Measurements from ENCODE around the gene JMY. TPM values are rescaled to one million over a fixed set of nuclear protein-coding genes. Genes with fewer than 3 reads are reported as not detected.

The JMY gene
- total RNA-seq, 1 donor from 2014 or later, result 12.0 TPM

DNA sequence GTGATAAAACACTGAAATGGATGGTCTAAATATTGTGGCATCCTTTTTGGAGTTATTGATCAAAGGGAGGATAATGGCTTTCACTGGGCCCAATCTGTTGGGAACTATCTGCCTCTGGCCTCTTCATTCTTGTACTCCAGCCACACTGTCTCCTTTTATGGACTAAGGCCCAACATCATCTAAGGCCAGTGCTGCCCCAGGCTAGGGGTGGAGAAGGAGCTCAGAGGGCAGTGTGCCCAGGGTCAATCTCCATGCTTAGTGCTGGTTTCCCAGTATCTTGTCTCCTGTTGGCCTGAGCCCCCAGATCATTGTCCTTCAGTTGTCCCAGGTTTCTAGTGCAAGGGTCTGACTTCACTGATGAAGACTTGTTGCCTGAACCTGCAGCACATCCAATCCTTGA, 26.4 kb upstream of the JMY start:
- DNase-seq (ENCODE audit: extremely low spot score in 2 of 2), result no peak
- intact Hi-C loops (cut with DNase I), result no loop called here

DNA sequence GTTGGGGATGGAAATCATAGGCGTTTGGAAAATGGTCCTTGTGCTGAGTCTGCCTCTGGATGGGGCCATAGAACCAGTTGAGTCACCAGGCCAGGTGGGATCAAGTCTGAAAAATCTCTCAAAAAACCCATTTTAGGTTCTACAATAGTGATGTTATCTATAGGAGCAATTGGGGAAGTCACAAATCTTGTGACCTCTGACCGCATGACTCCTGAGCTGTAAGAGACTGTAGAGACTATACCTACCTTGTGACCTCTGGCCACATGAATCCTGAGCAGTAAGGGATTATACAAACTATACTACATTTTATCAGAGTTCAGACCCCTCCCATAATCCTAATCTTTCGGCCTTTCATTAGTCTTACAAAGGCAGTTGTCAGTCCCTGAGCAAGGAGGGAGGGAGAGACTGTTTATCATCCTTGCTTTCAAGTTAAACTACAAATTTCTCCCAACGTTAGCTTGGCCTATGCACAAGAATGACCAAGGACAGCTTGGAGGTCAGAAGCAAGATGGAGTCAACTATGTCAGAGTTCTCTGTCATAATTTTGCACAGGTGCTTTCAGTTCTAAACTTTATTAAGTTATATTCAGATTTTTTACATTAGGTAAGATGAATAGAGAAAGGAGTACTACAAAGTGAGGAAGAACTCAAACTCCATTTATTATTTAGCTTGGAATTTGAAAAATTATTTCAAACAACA, 11.5 kb upstream of the JMY start:
- no peak for DNase-seq (ENCODE audit: extremely low spot score in 2 of 2)
- Histone ChIP-seq H3K27ac (no peak overlapping the region), H3K4me3 (no peak overlapping the region), H3K9me3 (no peaks in the 10 kb centered on the region), H3K4me1 (no peaks in the 10 kb centered on the region), H3K27me3 (no peaks in the 10 kb centered on the region), H3K36me3 (no peaks in the 10 kb centered on the region)
- intact Hi-C loops (cut with DNase I), result no loop called here
- TF ChIP-seq POLR2A (IDR thresholded peaks at IDR 0.05) (no peak), POLR2AphosphoS5 (IDR thresholded peaks at IDR 0.05; ENCODE audit: insufficient read depth in 1 of 2, low read depth in 1 of 2) (no peak)
- TF ChIP-seq, protein P1, sequence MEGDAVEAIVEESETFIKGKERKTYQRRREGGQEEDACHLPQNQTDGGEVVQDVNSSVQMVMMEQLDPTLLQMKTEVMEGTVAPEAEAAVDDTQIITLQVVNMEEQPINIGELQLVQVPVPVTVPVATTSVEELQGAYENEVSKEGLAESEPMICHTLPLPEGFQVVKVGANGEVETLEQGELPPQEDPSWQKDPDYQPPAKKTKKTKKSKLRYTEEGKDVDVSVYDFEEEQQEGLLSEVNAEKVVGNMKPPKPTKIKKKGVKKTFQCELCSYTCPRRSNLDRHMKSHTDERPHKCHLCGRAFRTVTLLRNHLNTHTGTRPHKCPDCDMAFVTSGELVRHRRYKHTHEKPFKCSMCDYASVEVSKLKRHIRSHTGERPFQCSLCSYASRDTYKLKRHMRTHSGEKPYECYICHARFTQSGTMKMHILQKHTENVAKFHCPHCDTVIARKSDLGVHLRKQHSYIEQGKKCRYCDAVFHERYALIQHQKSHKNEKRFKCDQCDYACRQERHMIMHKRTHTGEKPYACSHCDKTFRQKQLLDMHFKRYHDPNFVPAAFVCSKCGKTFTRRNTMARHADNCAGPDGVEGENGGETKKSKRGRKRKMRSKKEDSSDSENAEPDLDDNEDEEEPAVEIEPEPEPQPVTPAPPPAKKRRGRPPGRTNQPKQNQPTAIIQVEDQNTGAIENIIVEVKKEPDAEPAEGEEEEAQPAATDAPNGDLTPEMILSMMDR (IDR thresholded peaks at IDR 0.05), result no peak

More for the DNA sequence above, 26.4 kb upstream of the JMY start:
- no peaks in the 10 kb centered on the region for H3K36me3 ChIP-seq
- no peaks in the 10 kb centered on the region for H3K4me1 ChIP-seq
- TF ChIP-seq POLR2AphosphoS5 (IDR thresholded peaks at IDR 0.05; ENCODE audit: insufficient read depth in 1 of 2, low read depth in 1 of 2) (no peak), POLR2A (IDR thresholded peaks at IDR 0.05) (no peak)
- TF ChIP-seq, protein P1 (IDR thresholded peaks at IDR 0.05), result no peak
- no peak overlapping the region for H3K27ac ChIP-seq
- H3K27me3 ChIP-seq, result no peaks in the 10 kb centered on the region
- no peaks in the 10 kb centered on the region for H3K9me3 ChIP-seq
- H3K4me3 ChIP-seq, result no peak overlapping the region

DNA sequence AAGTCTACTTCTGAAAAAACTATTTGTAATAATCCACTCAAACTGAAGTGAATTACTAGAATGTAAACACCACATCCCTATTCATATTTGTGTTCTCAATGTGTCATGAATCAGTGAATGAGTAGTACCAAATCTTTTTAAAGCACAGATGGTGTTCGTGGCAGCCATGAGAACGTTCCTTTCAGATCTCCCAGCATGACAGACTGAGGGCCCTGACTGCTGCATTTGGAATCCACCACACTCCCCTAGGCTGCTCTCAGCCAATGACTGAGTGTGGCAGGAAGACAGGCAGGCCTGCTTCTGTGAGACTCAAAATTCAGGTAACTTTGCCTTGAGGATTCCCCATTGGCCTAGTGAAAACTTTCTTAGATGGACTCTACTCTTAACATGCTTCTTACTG, 10.9 kb upstream of the JMY start:
- Histone ChIP-seq H3K27me3 (no peaks in the 10 kb centered on the region), H3K36me3 (no peaks in the 10 kb centered on the region), H3K9me3 (no peaks in the 10 kb centered on the region), H3K4me1 (no peaks in the 10 kb centered on the region), H3K27ac (no peak overlapping the region), H3K4me3 (no peak overlapping the region)
- TF ChIP-seq POLR2A (IDR thresholded peaks at IDR 0.05) (no peak), POLR2AphosphoS5 (IDR thresholded peaks at IDR 0.05; ENCODE audit: insufficient read depth in 1 of 2, low read depth in 1 of 2) (no peak)
- TF ChIP-seq, protein P1 (IDR thresholded peaks at IDR 0.05), result no peak
- intact Hi-C loops (cut with DNase I), result no loop called here
- DNase-seq (ENCODE audit: extremely low spot score in 2 of 2), result no peak

DNA sequence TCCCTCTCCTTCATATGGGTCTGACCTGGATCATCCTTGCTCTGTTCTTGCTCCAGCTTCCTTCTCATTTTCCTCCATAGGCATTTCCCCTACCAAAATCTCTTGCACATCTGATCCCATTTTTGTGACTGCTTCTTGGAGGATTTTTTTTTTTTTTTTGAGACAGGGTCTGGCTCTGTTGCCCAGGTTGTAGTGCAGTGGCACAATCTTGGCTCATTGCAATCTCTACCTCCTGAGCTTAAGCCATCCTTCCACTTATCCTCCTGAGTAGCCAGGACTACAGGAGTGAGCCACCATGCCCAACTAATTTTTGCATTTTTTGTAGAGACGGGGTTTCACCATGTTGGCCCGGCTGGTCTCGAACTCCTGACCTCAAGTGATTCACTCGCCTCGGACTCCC, 10.5 kb upstream of the JMY start:
- H3K27ac ChIP-seq, result no peak overlapping the region
- no peaks in the 10 kb centered on the region for H3K27me3 ChIP-seq
- no peaks in the 10 kb centered on the region for H3K36me3 ChIP-seq
- no peak for TF ChIP-seq POLR2AphosphoS5 (IDR thresholded peaks at IDR 0.05; ENCODE audit: insufficient read depth in 1 of 2, low read depth in 1 of 2)
- TF ChIP-seq, protein P1 (IDR thresholded peaks at IDR 0.05), result no peak
- no peak for TF ChIP-seq POLR2A (IDR thresholded peaks at IDR 0.05)
- H3K4me3 ChIP-seq, result no peak overlapping the region
- DNase-seq (ENCODE audit: extremely low spot score in 2 of 2), result no peak
- no peaks in the 10 kb centered on the region for H3K9me3 ChIP-seq
- intact Hi-C loops (cut with DNase I), result no loop called here
- no peaks in the 10 kb centered on the region for H3K4me1 ChIP-seq

DNA sequence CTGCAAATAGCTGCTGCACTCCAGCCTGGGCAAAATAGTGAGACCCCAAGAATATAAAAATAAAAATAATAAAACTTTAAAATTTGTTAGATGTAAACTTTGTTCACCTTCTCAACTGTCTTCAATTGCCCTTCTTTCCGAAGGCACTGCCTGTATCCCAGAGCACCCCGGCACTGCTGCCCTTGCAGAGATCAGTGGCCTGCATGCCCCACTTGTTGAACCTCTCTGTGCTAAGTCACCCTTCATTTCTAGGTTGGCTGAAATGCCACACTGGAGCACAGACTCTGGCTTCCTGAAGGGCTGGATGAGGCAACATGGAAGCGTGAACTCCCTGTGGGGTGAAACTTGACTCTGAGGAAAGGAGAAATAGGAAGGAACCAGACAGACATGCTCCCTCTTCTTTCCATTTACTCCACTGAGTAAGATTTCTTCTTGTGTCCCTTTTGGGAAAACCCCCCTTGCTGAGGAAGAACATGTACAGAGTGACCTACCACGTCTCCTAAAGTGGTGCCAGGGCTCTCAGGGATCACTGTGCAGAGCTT, 8.4 kb upstream of the JMY start:
- Histone ChIP-seq H3K4me1 (no peaks in the 10 kb centered on the region), H3K27ac (no peak overlapping the region), H3K9me3 (no peaks in the 10 kb centered on the region), H3K4me3 (no peak overlapping the region), H3K36me3 (no peaks in the 10 kb centered on the region), H3K27me3 (no peaks in the 10 kb centered on the region)
- DNase-seq (ENCODE audit: extremely low spot score in 2 of 2), result no peak
- intact Hi-C loops (cut with DNase I), result no loop called here
- TF ChIP-seq POLR2A (IDR thresholded peaks at IDR 0.05), result no peak
- TF ChIP-seq, protein P1 (IDR thresholded peaks at IDR 0.05), result no peak
- TF ChIP-seq POLR2AphosphoS5 (IDR thresholded peaks at IDR 0.05; ENCODE audit: insufficient read depth in 1 of 2, low read depth in 1 of 2), result no peak
